ENCODE results near the gene PKD2L1. TPM values are rescaled to one million over a fixed set of nuclear protein-coding genes. Genes with fewer than 3 reads are reported as not detected.

The PKD2L1 gene
- polyA plus RNA-seq, 1 donor from 2014 or later: not detected

DNA sequence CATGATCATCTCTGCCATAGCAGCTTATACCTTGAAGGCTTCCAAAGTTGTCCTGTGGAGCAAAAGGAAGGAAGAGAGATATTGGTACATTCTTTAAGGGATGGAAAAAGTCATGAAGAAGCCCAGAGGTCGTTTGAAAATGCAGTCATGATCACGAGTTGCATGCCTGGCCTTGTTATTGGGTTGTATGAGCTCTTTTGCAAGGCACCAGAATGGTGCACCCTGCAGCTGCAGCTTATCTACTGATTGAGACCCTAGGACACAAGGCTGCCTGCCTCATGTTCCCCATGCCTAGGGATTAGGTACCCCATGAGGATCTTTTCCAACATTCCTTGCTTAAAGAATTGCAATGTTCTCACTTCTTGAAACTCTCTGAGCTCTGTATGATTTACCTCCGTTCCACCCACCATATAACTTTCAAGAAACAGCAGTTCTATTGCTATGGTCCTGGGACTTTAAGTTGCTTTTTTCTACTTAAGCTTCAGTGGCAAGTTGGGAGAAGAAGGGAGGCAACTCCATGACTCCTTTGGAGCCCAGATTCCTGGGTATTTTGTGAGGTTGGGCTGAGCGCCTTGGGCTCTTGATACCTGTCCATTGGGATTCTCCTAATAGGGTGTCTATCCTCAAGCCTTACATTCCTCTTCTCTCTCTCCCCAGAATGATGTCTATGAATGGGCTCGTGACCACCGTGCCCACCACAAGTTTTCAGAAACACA is 23.9 kb upstream of the PKD2L1 start:
- Histone ChIP-seq H3F3A (ENCODE audit: insufficient read depth, low read length, poor library complexity, severe bottlenecking) (no peaks in the 10 kb centered on the region), H3K9me2 (ENCODE audit: insufficient read depth, low read length) (no peaks in the 10 kb centered on the region), H3K27ac (ENCODE audit: low read length) (no peak overlapping the region), H3K9me3 (ENCODE audit: low read length) (no peaks in the 10 kb centered on the region), H3K4me3 (ENCODE audit: low read length) (no peak overlapping the region), H2AFZ (ENCODE audit: low read depth, low read length) (no peak overlapping the region), H3K79me2 (replicated peaks; ENCODE audit: insufficient read depth, low read length) (peaks cover 41% of the 10 kb centered on the region), H3K9ac (ENCODE audit: low read length) (no peak overlapping the region), H3K36me3 (ENCODE audit: insufficient read depth, low read length) (peaks cover 7% of the 10 kb centered on the region), H4K20me1 (ENCODE audit: insufficient read depth) (no peaks in the 10 kb centered on the region), H3K4me2 (ENCODE audit: low read length) (no peak overlapping the region), H3K27me3 (ENCODE audit: insufficient read depth, low read depth, low read length) (no peaks in the 10 kb centered on the region)
- TF ChIP-seq SMC3 (conservative IDR thresholded peaks at IDR 0.05; ENCODE audit: poor library complexity) (no peak), EP300 (conservative IDR thresholded peaks at IDR 0.05; ENCODE audit: poor library complexity, severe bottlenecking) (no peak), TAF1 (IDR thresholded peaks at IDR 0.05; ENCODE audit: low read depth) (no peak), RAD21 (conservative IDR thresholded peaks at IDR 0.05) (no peak), POLR2AphosphoS5 (IDR thresholded peaks at IDR 0.05) (no peak), EZH2 (IDR thresholded peaks at IDR 0.05; ENCODE audit: borderline replicate concordance, insufficient read depth, low read length, poor library complexity, severe bottlenecking) (no peak), MXI1 (conservative IDR thresholded peaks at IDR 0.05; ENCODE audit: poor library complexity, severe bottlenecking) (no peak)
- TF ChIP-seq, protein P1, sequence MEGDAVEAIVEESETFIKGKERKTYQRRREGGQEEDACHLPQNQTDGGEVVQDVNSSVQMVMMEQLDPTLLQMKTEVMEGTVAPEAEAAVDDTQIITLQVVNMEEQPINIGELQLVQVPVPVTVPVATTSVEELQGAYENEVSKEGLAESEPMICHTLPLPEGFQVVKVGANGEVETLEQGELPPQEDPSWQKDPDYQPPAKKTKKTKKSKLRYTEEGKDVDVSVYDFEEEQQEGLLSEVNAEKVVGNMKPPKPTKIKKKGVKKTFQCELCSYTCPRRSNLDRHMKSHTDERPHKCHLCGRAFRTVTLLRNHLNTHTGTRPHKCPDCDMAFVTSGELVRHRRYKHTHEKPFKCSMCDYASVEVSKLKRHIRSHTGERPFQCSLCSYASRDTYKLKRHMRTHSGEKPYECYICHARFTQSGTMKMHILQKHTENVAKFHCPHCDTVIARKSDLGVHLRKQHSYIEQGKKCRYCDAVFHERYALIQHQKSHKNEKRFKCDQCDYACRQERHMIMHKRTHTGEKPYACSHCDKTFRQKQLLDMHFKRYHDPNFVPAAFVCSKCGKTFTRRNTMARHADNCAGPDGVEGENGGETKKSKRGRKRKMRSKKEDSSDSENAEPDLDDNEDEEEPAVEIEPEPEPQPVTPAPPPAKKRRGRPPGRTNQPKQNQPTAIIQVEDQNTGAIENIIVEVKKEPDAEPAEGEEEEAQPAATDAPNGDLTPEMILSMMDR (IDR thresholded peaks at IDR 0.05; ENCODE audit: poor library complexity, severe bottlenecking): no peak
- TF ChIP-seq, protein P2, sequence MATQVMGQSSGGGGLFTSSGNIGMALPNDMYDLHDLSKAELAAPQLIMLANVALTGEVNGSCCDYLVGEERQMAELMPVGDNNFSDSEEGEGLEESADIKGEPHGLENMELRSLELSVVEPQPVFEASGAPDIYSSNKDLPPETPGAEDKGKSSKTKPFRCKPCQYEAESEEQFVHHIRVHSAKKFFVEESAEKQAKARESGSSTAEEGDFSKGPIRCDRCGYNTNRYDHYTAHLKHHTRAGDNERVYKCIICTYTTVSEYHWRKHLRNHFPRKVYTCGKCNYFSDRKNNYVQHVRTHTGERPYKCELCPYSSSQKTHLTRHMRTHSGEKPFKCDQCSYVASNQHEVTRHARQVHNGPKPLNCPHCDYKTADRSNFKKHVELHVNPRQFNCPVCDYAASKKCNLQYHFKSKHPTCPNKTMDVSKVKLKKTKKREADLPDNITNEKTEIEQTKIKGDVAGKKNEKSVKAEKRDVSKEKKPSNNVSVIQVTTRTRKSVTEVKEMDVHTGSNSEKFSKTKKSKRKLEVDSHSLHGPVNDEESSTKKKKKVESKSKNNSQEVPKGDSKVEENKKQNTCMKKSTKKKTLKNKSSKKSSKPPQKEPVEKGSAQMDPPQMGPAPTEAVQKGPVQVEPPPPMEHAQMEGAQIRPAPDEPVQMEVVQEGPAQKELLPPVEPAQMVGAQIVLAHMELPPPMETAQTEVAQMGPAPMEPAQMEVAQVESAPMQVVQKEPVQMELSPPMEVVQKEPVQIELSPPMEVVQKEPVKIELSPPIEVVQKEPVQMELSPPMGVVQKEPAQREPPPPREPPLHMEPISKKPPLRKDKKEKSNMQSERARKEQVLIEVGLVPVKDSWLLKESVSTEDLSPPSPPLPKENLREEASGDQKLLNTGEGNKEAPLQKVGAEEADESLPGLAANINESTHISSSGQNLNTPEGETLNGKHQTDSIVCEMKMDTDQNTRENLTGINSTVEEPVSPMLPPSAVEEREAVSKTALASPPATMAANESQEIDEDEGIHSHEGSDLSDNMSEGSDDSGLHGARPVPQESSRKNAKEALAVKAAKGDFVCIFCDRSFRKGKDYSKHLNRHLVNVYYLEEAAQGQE (IDR thresholded peaks at IDR 0.05; ENCODE audit: borderline replicate concordance): no peak

DNA sequence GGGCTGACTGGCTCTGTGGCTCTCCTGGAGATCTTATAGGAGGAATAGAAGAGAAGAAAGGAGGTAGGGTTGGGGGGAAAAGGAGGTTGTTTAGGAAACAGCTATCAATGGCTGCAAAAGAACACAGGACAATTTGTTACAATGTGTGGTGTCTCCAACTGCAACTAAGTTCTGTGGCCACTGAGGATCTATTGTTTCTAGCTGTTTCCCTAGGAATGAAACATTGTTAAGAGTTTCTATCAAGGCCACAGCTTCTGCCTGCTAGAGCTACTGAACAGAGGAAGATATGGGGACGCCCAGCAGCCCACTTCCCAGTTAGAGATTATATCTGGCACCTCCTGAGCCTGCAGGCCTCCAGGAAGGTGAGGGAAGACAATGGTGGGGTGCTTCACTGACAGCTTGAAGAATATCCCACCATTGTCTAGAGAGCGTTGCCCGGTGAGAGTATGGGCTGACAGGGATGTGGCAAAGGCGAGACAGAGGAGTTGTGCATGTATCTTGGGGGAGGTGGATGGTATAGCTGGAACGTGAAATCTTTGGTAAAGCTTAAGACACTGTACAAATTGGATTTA is 21.0 kb upstream of the PKD2L1 start:
- H3K79me2 ChIP-seq (replicated peaks; ENCODE audit: insufficient read depth, low read length): peaks cover 64% of the 10 kb centered on the region
- H3K36me3 ChIP-seq (ENCODE audit: insufficient read depth, low read length): peaks cover 7% of the 10 kb centered on the region
- H4K20me1 ChIP-seq (ENCODE audit: insufficient read depth): peaks cover 3% of the 10 kb centered on the region

More for the DNA sequence above, 21.0 kb upstream of the PKD2L1 start:
- Histone ChIP-seq H3K9ac (ENCODE audit: low read length) (no peak overlapping the region), H3K27ac (ENCODE audit: low read length) (no peak overlapping the region), H2AFZ (ENCODE audit: low read depth, low read length) (no peak overlapping the region), H3F3A (ENCODE audit: insufficient read depth, low read length, poor library complexity, severe bottlenecking) (no peaks in the 10 kb centered on the region), H3K9me3 (ENCODE audit: low read length) (no peaks in the 10 kb centered on the region), H3K27me3 (ENCODE audit: insufficient read depth, low read depth, low read length) (no peaks in the 10 kb centered on the region), H3K4me2 (ENCODE audit: low read length) (peak overlapping the region; percentile 37), H3K4me3 (ENCODE audit: low read length) (peak overlapping the region; percentile 98), H3K9me2 (ENCODE audit: insufficient read depth, low read length) (no peaks in the 10 kb centered on the region)
- TF ChIP-seq POLR2AphosphoS5 (IDR thresholded peaks at IDR 0.05) (no peak), EP300 (conservative IDR thresholded peaks at IDR 0.05; ENCODE audit: poor library complexity, severe bottlenecking) (no peak), MXI1 (conservative IDR thresholded peaks at IDR 0.05; ENCODE audit: poor library complexity, severe bottlenecking) (no peak), SMC3 (conservative IDR thresholded peaks at IDR 0.05; ENCODE audit: poor library complexity) (no peak), TAF1 (IDR thresholded peaks at IDR 0.05; ENCODE audit: low read depth) (no peak), EZH2 (IDR thresholded peaks at IDR 0.05; ENCODE audit: borderline replicate concordance, insufficient read depth, low read length, poor library complexity, severe bottlenecking) (no peak), RAD21 (conservative IDR thresholded peaks at IDR 0.05) (no peak)
- TF ChIP-seq, protein P1 (IDR thresholded peaks at IDR 0.05; ENCODE audit: poor library complexity, severe bottlenecking): no peak
- TF ChIP-seq, protein P2 (IDR thresholded peaks at IDR 0.05; ENCODE audit: borderline replicate concordance): no peak
